ENCODE measurements around the gene KLF12.

Gene KLF12

DNA sequence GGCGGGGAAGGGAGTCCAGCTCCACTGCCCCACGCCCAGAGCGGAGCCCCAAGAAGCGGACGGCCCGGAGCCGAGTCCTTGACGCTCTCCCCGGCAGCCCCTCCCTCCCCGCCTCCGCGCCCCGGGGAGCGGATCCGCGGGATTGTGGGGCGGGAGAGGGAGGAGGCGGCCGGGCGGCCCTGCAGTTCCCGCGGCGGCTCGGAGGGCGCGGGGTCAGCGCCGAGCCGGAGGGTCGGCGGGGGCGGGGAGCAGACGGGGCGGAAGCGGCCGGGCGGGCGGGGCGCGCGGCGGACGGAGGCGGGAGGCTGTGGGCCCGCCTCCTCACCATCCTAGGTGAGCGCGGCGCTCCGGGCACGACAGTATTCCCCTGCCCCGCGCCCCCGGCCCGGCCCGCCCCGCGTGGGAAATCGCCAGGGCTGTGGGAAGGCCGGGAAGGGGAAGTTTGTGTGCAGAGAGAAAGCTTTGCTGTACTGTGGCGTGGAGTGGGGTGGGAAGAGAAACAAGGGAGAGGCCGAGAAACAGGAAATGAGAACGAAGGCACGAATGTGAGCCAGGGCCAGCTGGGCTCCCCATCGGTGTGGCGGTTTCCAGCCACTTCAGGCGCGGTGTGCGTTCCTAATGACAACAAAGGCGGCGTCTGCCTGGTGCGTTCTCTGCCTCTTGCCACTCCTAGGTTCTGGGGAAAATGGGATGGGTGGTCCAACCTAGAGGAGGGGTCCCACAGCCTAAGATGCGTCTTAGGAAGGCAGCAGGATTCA, 1.3 kb upstream of the KLF12 start:
- no peak for DNase-seq (ENCODE audit: low spot score)

DNA sequence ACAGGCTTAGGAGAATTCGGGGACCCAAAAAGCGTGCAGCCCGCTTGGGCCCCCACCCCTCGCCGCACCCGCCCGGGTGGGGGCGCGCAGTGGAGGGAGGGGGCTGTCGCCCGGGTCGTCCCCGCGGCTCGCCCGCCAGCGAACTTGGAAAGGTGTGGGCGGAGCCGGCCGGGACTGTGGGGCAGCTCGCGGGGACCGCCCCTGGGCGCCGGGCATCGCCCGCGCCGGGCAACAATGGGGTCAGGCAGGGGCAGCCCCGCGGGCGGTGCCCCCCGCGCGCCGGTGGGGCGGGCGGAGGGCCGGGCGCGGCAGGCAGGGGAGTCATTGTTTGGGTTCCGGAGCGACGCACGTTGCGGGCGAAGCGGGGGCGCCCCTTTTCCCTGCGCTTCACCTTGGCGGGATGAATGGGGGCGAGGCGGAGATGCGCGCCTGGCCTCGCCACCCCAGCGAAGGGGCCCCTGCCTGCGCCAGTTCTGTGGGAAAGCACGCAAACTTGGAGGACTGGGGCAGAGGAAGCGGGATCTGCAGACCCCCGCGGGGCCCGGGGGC, 647 bp upstream of the KLF12 start:
- no peak for DNase-seq (ENCODE audit: low spot score)

- no peak for DNase-seq (ENCODE audit: low spot score)
Observed at GRCh38 chr13:74133657-74134201, 475 bp downstream of the KLF12 start.

GRCh38 chr13:74132776-74133656, 1.2 kb downstream of the KLF12 start:
- no peak for DNase-seq (ENCODE audit: low spot score)

DNA sequence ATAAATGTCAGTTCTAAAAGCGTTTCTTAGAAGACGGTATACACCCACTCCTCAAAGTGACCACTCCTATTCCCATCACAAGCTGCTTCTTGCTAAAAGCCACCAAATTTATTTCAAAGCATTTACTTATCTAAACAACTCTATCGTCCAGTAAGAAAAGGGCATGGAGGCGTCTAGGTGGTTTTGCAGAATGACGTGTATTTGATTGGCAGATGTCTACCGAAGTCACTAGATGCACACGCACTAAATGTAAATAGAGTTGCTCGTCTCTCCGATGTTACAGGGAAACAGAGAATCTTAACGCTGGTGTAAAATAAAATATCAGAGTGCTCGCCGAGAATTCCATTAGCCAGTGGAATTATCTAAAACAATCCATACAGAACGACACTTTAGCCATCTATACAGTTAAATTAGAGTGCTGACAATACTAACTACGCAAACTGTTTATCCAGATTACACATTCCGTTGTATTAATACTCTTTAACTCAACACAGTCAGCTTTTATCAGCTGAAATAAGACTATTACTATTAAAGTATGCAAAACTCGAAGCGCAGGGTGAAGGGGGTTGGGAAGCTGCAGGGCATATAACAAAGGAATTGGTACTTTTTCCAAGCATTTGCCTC, 1.9 kb downstream of the KLF12 start:
- no peak for DNase-seq (ENCODE audit: low spot score)

GRCh38 chr13:74131227-74131626, 3.0 kb downstream of the KLF12 start:
- no peak for DNase-seq (ENCODE audit: low spot score)

DNA sequence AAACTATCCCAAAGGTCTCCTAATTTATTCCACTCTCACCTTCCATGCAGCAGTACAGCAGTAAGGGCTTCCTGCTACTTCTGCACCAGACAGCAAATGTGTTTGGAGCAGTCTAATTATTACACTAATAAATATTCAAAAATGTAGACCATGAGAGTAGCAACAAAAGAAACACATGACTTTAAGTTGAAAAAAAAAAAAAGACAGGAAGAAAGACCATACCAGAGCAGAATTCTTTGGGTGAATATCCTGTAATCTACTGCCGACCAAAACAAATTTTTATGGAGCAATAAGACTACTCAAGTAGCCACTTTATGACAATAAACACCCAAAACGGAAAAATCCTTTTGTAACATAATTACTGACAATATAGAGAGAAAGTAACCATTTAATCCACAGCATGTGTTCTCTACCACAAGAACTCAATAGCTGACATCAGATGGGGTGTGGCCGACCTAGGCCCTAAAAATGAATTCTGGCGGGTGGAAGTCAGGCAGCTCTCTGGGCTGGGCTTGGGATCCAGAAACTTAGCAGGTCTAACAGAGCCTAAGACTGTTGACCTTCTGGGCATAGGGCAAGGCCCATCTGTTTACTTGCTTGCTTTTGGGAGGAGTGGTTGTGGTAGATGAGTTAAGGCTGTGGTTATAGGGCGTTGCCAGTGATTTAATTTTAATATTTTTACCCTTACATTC, 4.6 kb downstream of the KLF12 start:
- no peak for DNase-seq (ENCODE audit: low spot score)

GRCh38 chr13:74128156-74128767, 5.9 kb downstream of the KLF12 start:
- DNase-seq (ENCODE audit: low spot score): no peak

DNA sequence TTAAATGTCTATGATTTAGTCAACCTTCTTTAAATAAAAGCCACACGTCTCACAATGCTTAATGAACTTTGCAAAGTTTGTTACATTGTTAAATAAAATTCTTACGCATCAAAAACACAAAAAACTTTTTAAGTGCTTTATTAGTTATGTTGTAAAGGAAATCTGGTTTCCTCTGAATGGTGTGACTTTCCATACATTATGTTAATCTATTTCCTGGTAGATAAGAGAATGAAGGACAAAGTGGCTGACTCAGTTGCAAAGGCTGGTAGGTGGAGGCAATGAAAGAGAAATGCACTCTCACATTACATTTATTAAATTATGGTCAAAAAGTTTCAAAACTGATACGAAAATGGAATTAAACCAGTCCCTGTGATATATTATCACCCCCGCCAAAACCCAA, 15.9 kb downstream of the KLF12 start:
- DNase-seq (ENCODE audit: low spot score): no peak

DNA sequence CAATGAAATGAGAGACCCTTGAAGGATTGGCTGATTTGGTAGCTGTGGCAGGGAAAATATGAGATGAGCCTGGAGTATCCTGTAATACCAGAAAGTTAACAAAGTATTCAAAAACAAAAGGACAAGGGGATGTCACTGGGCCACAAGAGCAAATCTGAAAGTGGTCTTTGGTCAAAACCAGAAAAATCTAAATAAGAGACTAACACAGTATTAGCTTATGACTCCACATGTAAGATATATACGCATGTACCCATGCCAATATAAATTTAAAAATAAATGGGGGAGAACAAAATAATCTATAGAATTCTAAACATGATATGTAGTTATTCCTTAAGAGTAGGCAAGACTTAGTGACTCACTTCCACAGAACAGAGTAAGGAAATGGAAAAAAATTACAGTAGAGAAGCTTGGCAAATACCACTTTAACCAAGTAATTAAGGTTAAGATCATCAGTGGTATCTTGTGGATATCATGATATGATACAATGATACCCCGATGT, 16.9 kb downstream of the KLF12 start:
- no peak for DNase-seq (ENCODE audit: low spot score)

GRCh38 chr13:74115133-74115532, 19.1 kb downstream of the KLF12 start:
- no peak for DNase-seq (ENCODE audit: low spot score)

DNA sequence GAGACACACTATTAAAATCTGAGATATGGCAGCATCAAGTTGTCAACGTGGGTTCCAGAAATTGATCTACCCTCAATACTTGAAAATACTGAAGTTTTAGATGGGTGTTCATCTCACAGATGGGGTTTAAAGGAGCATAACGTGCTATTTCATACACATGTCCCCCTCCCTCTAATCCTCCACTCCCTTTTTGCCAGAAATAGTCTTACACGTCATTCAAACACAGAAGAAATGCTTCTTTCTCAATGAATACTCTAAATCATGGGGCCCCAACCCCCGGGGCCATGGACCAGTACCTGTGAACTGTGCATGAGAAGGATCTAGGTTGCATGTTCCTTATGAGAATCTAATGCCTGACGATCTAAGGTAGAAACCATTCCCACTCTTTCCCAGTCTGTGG, 19.6 kb downstream of the KLF12 start:
- DNase-seq (ENCODE audit: low spot score): no peak

- DNase-seq (ENCODE audit: low spot score): no peak
Observed at GRCh38 chr13:74114202-74114601, 20.0 kb downstream of the KLF12 start.

DNA sequence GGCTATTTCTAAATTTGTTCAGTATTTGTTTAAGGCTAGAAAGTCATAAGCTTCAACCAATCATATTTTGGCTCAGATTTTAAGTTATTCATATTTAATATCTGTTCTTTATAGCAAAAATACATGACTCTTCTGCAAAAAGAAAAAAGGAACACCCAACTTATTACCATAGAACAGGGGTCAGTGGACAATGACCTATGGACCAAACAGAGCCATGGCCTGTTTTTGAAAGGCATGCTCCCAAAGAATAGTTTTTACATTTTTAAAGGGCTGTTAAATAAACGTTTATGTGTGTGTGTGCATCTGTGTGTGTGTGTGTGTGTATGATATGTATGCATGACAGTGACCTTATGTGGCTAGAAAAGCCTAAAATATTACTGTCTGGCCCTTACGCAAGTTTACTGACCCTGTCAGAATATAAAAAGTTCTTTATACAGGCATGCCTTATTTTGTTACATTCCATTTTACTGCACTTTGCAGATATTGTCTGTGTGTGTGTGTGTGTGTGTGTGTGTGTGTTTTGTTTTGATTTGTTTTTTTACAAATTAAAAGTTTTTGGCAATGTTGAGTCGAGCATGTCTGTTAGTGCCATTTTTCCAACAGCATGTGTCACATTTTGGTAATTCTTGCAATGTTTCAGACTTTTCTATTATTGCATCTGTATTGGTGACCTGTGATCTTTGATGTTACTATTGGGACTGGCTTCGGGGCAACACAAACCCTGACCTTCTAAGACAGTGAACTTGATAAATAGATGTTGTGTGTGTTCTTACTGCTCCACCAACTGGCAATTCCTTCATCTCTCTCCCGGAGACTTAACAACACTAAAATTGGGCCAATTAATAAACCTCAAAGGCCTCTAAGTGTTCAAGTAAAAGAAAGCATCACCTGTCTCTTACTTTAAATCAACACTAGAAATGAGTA, 22.0 kb downstream of the KLF12 start:
- DNase-seq (ENCODE audit: low spot score): no peak

DNA sequence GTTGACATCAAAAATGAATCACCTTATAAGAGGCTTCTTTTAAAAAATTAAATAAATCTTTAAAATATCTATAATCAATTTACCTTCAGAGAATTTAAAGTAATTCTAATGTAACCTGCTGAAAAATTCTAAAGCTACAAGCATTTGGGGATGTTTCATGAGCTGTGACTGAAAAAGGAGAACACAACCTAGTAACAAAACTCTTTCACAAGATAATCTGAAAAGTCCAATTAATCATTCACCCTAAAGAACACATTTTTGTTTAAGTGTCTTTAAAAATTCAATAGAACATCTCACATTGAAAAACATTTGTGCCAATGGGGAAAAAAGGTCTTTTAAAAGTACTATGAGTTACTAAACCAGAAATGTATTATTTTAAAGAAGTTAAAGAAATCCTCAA, 22.8 kb downstream of the KLF12 start:
- DNase-seq (ENCODE audit: low spot score): no peak

- DNase-seq (ENCODE audit: low spot score): no peak
Observed at GRCh38 chr13:74110053-74110452, 24.2 kb downstream of the KLF12 start.

DNA sequence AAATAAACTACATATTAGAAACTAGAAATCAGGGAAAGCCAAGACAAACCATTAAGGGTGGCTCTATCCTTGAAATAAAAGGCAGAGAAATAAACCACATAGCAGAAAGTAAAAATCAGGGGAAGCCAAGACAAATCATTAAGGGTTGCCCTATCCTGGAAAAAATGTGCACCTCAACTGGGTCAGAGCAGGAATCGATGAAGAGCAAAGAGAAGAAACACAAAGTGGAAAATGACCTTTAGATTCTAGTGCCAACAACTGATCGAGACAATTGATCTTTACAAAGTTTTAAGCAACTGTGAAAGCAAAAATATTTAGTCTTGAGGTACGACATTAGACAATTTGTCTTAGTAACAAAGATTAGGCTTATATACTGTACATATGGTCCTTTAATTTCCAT, 26.6 kb downstream of the KLF12 start:
- no peak for DNase-seq (ENCODE audit: low spot score)

DNA sequence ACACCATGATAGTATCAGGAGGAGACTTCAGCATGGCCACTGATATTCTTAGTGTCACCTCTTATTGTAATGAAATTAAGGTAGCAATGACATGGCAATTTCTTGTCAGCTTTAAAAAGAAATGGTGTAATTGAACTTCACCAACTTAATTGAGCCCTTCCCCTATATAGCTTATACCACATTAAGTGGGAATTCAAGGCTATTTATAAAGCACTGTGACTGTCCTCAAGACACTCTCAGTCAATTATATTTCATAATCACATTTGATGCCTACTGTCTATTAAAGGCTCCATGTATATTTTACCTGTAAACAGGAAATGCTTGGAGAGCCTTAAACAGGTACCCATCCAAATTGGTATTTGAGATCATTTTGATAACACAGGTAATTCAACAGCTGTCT, 28.3 kb downstream of the KLF12 start:
- no peak for DNase-seq (ENCODE audit: low spot score)

- no peak for DNase-seq (ENCODE audit: low spot score)
Observed at GRCh38 chr13:74104661-74105275, 29.4 kb downstream of the KLF12 start.

All from hematopoietic multipotent progenitor cell treated with erythropoietin and hydrocortisone succinate and interleukin-3 and kit ligand, for 15 days (in vitro differentiated cells).